ENCODE results near the gene LYRM4.

DNA sequence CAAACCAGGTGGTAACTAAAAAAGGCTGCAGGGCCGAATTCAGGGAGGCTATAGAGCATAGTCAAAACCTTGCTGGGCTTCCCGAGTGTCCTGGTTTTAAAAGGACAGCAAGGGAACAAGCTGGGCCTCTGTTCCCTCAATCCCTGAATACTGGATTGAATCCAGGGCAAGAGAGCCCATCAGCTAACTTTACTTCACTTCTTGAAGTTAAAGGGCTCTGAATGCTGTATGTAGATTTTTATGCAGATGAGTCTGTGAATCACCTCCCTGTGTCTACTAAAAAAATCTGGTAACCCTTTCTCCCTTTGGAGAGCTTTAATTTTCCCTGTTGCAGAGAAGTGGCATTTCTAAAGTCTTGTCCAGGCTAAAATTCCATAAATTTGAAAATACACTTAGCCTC is 29.5 kb downstream of the LYRM4 start:
- TF ChIP-seq CTCF (conservative IDR thresholded peaks at IDR 0.05 in 1 of 2, IDR thresholded peaks at IDR 0.05 in 1 of 2; ENCODE audit: low read depth in 1 of 2, low read length in 2 of 2) (no peak), EZH2 (IDR thresholded peaks at IDR 0.05; ENCODE audit: low read length, missing control alignments) (no peak)
